GF-D8 (cell line): Measurements from ENCODE around the gene IGSF3.

ENCODE experiments used
- DNase-seq: peaks from one replicate; lab custom pipeline; 2025; lab: John Stamatoyannopoulos, UW

Gene IGSF3

GRCh38 chr1:116686175-116686574, 18.6 kb upstream of the IGSF3 start:
- DNase-seq = no peak

GRCh38 chr1:116684575-116684974, 17.0 kb upstream of the IGSF3 start:
- no peak for DNase-seq

- no peak for DNase-seq
Measured at GRCh38 chr1:116682641-116683221, 15.2 kb upstream of the IGSF3 start.

- no peak for DNase-seq
Measured at GRCh38 chr1:116681343-116681899, 13.9 kb upstream of the IGSF3 start.

- no peak for DNase-seq
Measured at GRCh38 chr1:116680752-116681151, 13.2 kb upstream of the IGSF3 start.

- DNase-seq = no peak
Measured at GRCh38 chr1:116679828-116680628, 12.5 kb upstream of the IGSF3 start.

- no peak for DNase-seq
Measured at GRCh38 chr1:116679091-116679827, 11.7 kb upstream of the IGSF3 start.

GRCh38 chr1:116678732-116679090, 11.2 kb upstream of the IGSF3 start:
- DNase-seq = no peak

GRCh38 chr1:116677474-116678062, 10.0 kb upstream of the IGSF3 start:
- no peak for DNase-seq

- DNase-seq = no peak
Measured at GRCh38 chr1:116676291-116676690, 8.8 kb upstream of the IGSF3 start.

- no peak for DNase-seq
Measured at GRCh38 chr1:116674751-116675150, 7.2 kb upstream of the IGSF3 start.

- no peak for DNase-seq
Measured at GRCh38 chr1:116674011-116674531, 6.5 kb upstream of the IGSF3 start.

GRCh38 chr1:116671912-116672311, 4.4 kb upstream of the IGSF3 start:
- no peak for DNase-seq

- DNase-seq = no peak
Measured at GRCh38 chr1:116671072-116671760, 3.7 kb upstream of the IGSF3 start.

- no peak for DNase-seq
Measured at GRCh38 chr1:116668277-116668676, 744 bp upstream of the IGSF3 start.

GRCh38 chr1:116667078-116667574, 407 bp downstream of the IGSF3 start:
- no peak for DNase-seq

GRCh38 chr1:116666187-116667077, 1.1 kb downstream of the IGSF3 start:
- DNase-seq = no peak

GRCh38 chr1:116664978-116665371, 2.6 kb downstream of the IGSF3 start:
- DNase-seq = no peak

- no peak for DNase-seq
Measured at GRCh38 chr1:116664366-116664977, 3.1 kb downstream of the IGSF3 start.

GRCh38 chr1:116663821-116664220, 3.7 kb downstream of the IGSF3 start:
- no peak for DNase-seq
